ENCODE data around the gene SUPT5H. TPM values are rescaled to one million over a fixed set of nuclear protein-coding genes. Genes with fewer than 3 reads are reported as not detected.

Gene SUPT5H
- total and polyA plus RNA-seq, 10 of the 15 experiments (the other 5 are each of a cell fraction or from before 2014, with no cell fraction given) = 27.2 to 194 (median 83.6) TPM

DNA sequence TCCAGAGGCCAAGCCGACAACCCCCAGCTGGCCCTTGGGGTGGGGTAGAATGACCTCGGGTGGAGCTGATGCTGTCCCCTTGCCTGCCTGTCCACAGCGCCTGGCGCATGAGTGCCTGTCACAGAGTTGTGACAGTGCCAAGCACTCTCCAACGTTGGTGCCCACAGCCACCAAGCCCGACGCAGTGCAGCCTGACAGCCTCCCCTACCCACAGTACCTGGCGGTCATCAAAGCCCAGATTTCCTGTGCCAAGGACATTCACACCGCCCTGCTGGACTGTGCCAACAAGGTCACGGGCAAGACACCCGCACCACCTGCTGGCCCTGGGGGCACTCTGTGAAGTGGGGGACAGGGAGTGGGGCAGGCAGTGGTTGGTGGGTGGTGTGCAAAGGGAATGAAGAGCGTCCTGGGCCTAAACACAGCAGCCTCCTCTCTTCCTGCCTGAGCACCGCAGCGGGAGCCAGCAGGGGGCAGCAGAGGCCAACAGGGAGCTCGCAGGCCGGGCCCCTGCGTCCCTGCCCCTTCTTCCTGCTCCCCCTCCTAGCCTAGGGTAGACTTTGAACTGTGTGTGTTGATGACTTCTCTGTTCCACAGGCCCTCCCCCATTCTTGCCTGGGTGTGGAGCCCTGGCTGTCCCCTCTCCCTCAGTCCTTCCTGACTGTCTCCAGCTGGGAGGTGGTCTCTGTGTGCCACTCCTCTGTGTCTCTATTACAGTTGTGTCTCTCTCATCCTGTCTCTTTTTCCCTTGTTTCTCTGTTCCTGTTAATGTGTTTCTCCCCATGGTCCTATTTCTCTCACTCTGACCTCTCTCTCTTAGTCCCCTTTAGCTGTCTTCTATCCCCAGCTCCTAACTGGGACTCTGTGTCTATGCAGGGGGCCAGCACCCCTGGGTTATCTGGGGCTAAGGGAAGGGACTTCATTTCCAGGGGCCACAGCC, 47.8 kb upstream of the SUPT5H start (continued):
- TF ChIP-seq BCL11A (IDR thresholded peaks at IDR 0.05; ENCODE audit: low read depth, low read length) = no peak
- TF ChIP-seq BHLHE40 (IDR thresholded peaks at IDR 0.05; ENCODE audit: borderline replicate concordance in 1 of 2, low read depth in 2 of 2, low read length in 1 of 2) = peak; percentile 73 to 77; a peak in 2 of 4 replicates
- no peak for TF ChIP-seq ZNF622 (IDR thresholded peaks at IDR 0.05)
- TF ChIP-seq RFX5 (IDR thresholded peaks at IDR 0.05; ENCODE audit: low read depth, low read length) = peak; percentile 35; the same call in 1 of the 2 replicates
- TF ChIP-seq, protein P1, sequence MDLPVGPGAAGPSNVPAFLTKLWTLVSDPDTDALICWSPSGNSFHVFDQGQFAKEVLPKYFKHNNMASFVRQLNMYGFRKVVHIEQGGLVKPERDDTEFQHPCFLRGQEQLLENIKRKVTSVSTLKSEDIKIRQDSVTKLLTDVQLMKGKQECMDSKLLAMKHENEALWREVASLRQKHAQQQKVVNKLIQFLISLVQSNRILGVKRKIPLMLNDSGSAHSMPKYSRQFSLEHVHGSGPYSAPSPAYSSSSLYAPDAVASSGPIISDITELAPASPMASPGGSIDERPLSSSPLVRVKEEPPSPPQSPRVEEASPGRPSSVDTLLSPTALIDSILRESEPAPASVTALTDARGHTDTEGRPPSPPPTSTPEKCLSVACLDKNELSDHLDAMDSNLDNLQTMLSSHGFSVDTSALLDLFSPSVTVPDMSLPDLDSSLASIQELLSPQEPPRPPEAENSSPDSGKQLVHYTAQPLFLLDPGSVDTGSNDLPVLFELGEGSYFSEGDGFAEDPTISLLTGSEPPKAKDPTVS (IDR thresholded peaks at IDR 0.05; ENCODE audit: low read depth, low read length) = no peak
- TF ChIP-seq KDM1A (IDR thresholded peaks at IDR 0.05; ENCODE audit: borderline replicate concordance) = no peak
- TF ChIP-seq ZNF384 (IDR thresholded peaks at IDR 0.05; ENCODE audit: borderline replicate concordance, low read depth, low read length) = no peak
- TF ChIP-seq CREM (IDR thresholded peaks at IDR 0.05; ENCODE audit: low read depth) = no peak
- TF ChIP-seq, protein P2, sequence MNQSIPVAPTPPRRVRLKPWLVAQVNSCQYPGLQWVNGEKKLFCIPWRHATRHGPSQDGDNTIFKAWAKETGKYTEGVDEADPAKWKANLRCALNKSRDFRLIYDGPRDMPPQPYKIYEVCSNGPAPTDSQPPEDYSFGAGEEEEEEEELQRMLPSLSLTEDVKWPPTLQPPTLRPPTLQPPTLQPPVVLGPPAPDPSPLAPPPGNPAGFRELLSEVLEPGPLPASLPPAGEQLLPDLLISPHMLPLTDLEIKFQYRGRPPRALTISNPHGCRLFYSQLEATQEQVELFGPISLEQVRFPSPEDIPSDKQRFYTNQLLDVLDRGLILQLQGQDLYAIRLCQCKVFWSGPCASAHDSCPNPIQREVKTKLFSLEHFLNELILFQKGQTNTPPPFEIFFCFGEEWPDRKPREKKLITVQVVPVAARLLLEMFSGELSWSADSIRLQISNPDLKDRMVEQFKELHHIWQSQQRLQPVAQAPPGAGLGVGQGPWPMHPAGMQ (IDR thresholded peaks at IDR 0.05; ENCODE audit: borderline replicate concordance) = no peak
- TF ChIP-seq NBN (IDR thresholded peaks at IDR 0.05) = peak; percentile 98
- no peak for TF ChIP-seq HDAC6 (IDR thresholded peaks at IDR 0.05; ENCODE audit: unreplicated experiment)
- peak; percentile 23; the same call in 1 of the 2 replicates for TF ChIP-seq HCFC1 (IDR thresholded peaks at IDR 0.05; ENCODE audit: low read length)
- no peak for TF ChIP-seq NR2C1 (IDR thresholded peaks at IDR 0.05)
- TF ChIP-seq SREBF1 (IDR thresholded peaks at IDR 0.05; ENCODE audit: low read length) = no peak
- TF ChIP-seq TARDBP (IDR thresholded peaks at IDR 0.05; ENCODE audit: borderline replicate concordance) = no peak
- TF ChIP-seq ATF7 (IDR thresholded peaks at IDR 0.05; ENCODE audit: low read depth) = peak; percentile 57; the same call in 1 of the 2 replicates
- TF ChIP-seq, protein P3, sequence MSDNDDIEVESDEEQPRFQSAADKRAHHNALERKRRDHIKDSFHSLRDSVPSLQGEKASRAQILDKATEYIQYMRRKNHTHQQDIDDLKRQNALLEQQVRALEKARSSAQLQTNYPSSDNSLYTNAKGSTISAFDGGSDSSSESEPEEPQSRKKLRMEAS (IDR thresholded peaks at IDR 0.05; ENCODE audit: low read depth, low read length) = no peak
- 0 out of 2 replicates have a peak, but pooled peaks have one; percentile 68 for TF ChIP-seq RCOR1 (conservative IDR thresholded peaks at IDR 0.05; ENCODE audit: low read depth, low read length)
- no peak for TF ChIP-seq WRNIP1 (IDR thresholded peaks at IDR 0.05; ENCODE audit: borderline replicate concordance, low read depth, low read length)
- TF ChIP-seq SRF (IDR thresholded peaks at IDR 0.05; ENCODE audit: low read depth in 2 of 2, low read length in 2 of 2) = no peak
- peak; percentile 68; the same call in 1 of the 2 replicates for TF ChIP-seq SIN3A (IDR thresholded peaks at IDR 0.05; ENCODE audit: low read depth, low read length)
- peak; percentile 59; the same call in 1 of the 2 replicates for TF ChIP-seq BACH1 (IDR thresholded peaks at IDR 0.05; ENCODE audit: borderline replicate concordance)
- no peak for TF ChIP-seq CEBPB (IDR thresholded peaks at IDR 0.05; ENCODE audit: borderline replicate concordance in 1 of 2, low read depth in 2 of 2, low read length in 2 of 2)
- no peak for TF ChIP-seq SUZ12 (IDR thresholded peaks at IDR 0.05; ENCODE audit: unreplicated experiment)
- TF ChIP-seq, protein P4, sequence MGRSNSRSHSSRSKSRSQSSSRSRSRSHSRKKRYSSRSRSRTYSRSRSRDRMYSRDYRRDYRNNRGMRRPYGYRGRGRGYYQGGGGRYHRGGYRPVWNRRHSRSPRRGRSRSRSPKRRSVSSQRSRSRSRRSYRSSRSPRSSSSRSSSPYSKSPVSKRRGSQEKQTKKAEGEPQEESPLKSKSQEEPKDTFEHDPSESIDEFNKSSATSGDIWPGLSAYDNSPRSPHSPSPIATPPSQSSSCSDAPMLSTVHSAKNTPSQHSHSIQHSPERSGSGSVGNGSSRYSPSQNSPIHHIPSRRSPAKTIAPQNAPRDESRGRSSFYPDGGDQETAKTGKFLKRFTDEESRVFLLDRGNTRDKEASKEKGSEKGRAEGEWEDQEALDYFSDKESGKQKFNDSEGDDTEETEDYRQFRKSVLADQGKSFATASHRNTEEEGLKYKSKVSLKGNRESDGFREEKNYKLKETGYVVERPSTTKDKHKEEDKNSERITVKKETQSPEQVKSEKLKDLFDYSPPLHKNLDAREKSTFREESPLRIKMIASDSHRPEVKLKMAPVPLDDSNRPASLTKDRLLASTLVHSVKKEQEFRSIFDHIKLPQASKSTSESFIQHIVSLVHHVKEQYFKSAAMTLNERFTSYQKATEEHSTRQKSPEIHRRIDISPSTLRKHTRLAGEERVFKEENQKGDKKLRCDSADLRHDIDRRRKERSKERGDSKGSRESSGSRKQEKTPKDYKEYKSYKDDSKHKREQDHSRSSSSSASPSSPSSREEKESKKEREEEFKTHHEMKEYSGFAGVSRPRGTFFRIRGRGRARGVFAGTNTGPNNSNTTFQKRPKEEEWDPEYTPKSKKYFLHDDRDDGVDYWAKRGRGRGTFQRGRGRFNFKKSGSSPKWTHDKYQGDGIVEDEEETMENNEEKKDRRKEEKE (IDR thresholded peaks at IDR 0.05) = no peak
- TF ChIP-seq KLF5 (IDR thresholded peaks at IDR 0.05; ENCODE audit: partially characterized antibody) = peak; percentile 55

Measured in GM12878 (cell line).